ENCODE data around the gene AP2B1. TPM values are rescaled to one million over a fixed set of nuclear protein-coding genes. Genes with fewer than 3 reads are reported as not detected.
A peak's percentile ranks its signal among the peaks of the same experiment; 100 is the strongest.

Gene AP2B1
- total RNA-seq, 1 experiment from 2014 or later, result 195 TPM

DNA sequence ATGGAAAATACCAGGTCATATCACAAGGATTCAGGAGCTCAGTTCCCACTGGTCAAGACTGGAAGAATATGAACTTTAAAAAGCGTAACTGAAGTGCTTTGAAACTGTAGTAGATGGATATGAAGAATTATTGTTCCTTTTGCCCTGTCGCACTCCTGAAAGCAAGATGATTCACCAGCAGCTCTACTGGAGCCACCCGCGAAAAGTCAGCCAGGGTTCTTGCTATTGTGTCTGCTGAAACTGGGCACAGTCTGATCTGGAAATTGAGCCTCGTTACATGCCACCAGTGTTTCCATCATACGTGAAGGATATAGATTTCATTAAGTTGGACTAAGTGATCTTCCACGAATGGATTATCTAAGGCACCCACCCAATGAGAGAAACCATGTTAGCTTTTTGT lies 16.6 kb downstream of the AP2B1 start:
- H3K4me1 Mint-ChIP-seq, result no peaks in the 10 kb centered on the region
- POLR2A ChIA-PET, result interaction anchor here (0.5 kb wide), 1 partner anchor 1828 kb away, joined by 6 read pairs; no protein-coding TSS in a partner anchor
- CTCF ChIA-PET, result no interaction called here

DNA sequence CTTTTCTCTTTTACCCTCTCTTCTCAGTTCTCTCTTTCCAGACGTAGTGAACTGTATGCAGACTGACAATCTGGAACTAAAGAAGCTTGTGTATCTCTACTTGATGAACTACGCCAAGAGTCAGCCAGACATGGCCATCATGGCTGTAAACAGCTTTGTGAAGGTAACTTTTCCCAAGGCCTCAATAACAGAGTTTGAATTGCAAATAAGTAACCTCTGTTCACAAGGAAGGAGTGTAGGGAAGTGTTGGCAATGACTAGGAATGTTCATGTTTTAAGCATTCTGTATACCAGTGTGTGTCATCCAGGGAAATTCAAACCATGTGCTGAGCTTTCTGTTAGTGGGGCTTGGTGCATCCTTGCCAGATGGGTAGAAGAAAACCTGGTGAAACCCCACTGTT lies 18.6 kb downstream of the AP2B1 start:
- ATAC-seq (no peak), DNase-seq (ENCODE audit: low spot score) (no peak)
- ChIA-PET POLR2A (no interaction called here), CTCF (interaction anchor here (1.0 to 2.1 kb wide), 2 partner anchors 9 to 142 kb away, joined by 3 to 7 read pairs; no protein-coding TSS in a partner anchor)
- TF ChIP-seq NR1H2 (CRISPR knock-in tag; IDR thresholded peaks at IDR 0.05) (no peak), MYBL2 (CRISPR knock-in tag; IDR thresholded peaks at IDR 0.05) (no peak), ZNF263 (CRISPR knock-in tag; IDR thresholded peaks at IDR 0.05; ENCODE audit: low read depth) (no peak)
- TF ChIP-seq, protein P1, sequence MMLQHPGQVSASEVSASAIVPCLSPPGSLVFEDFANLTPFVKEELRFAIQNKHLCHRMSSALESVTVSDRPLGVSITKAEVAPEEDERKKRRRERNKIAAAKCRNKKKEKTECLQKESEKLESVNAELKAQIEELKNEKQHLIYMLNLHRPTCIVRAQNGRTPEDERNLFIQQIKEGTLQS (CRISPR knock-in tag; conservative IDR thresholded peaks at IDR 0.05), result no peak
- TF ChIP-seq, protein P2, sequence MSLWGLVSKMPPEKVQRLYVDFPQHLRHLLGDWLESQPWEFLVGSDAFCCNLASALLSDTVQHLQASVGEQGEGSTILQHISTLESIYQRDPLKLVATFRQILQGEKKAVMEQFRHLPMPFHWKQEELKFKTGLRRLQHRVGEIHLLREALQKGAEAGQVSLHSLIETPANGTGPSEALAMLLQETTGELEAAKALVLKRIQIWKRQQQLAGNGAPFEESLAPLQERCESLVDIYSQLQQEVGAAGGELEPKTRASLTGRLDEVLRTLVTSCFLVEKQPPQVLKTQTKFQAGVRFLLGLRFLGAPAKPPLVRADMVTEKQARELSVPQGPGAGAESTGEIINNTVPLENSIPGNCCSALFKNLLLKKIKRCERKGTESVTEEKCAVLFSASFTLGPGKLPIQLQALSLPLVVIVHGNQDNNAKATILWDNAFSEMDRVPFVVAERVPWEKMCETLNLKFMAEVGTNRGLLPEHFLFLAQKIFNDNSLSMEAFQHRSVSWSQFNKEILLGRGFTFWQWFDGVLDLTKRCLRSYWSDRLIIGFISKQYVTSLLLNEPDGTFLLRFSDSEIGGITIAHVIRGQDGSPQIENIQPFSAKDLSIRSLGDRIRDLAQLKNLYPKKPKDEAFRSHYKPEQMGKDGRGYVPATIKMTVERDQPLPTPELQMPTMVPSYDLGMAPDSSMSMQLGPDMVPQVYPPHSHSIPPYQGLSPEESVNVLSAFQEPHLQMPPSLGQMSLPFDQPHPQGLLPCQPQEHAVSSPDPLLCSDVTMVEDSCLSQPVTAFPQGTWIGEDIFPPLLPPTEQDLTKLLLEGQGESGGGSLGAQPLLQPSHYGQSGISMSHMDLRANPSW (CRISPR knock-in tag; conservative IDR thresholded peaks at IDR 0.05; ENCODE audit: low read depth), result no peak
- TF ChIP-seq, protein P3, sequence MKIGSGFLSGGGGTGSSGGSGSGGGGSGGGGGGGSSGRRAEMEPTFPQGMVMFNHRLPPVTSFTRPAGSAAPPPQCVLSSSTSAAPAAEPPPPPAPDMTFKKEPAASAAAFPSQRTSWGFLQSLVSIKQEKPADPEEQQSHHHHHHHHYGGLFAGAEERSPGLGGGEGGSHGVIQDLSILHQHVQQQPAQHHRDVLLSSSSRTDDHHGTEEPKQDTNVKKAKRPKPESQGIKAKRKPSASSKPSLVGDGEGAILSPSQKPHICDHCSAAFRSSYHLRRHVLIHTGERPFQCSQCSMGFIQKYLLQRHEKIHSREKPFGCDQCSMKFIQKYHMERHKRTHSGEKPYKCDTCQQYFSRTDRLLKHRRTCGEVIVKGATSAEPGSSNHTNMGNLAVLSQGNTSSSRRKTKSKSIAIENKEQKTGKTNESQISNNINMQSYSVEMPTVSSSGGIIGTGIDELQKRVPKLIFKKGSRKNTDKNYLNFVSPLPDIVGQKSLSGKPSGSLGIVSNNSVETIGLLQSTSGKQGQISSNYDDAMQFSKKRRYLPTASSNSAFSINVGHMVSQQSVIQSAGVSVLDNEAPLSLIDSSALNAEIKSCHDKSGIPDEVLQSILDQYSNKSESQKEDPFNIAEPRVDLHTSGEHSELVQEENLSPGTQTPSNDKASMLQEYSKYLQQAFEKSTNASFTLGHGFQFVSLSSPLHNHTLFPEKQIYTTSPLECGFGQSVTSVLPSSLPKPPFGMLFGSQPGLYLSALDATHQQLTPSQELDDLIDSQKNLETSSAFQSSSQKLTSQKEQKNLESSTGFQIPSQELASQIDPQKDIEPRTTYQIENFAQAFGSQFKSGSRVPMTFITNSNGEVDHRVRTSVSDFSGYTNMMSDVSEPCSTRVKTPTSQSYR (CRISPR knock-in tag; IDR thresholded peaks at IDR 0.05), result no peak
- TF ChIP-seq, protein P4, sequence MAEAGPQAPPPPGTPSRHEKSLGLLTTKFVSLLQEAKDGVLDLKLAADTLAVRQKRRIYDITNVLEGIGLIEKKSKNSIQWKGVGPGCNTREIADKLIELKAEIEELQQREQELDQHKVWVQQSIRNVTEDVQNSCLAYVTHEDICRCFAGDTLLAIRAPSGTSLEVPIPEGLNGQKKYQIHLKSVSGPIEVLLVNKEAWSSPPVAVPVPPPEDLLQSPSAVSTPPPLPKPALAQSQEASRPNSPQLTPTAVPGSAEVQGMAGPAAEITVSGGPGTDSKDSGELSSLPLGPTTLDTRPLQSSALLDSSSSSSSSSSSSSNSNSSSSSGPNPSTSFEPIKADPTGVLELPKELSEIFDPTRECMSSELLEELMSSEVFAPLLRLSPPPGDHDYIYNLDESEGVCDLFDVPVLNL (CRISPR knock-in tag; IDR thresholded peaks at IDR 0.05; ENCODE audit: borderline replicate concordance, low read depth), result no peak
- no peaks in the 10 kb centered on the region for H3K4me1 Mint-ChIP-seq
- H3K4me3 Mint-ChIP-seq, result no peak overlapping the region
- no peaks in the 10 kb centered on the region for H3K27me3 Mint-ChIP-seq (ENCODE audit: low read depth)
- peaks cover 50% of the 10 kb centered on the region for H3K36me3 Mint-ChIP-seq
- no peaks in the 10 kb centered on the region for H3K9me3 Mint-ChIP-seq
- H3K27ac Mint-ChIP-seq, result 0 out of 2 replicates have a peak overlapping the region, but pooled peaks have one; percentile 16

More for the DNA sequence above, 16.6 kb downstream of the AP2B1 start:
- Mint-ChIP-seq H3K9me3 (no peaks in the 10 kb centered on the region), H3K36me3 (peaks cover 53% of the 10 kb centered on the region), H3K27me3 (ENCODE audit: low read depth) (no peaks in the 10 kb centered on the region), H3K4me3 (no peak overlapping the region), H3K27ac (no peak overlapping the region)
- no peak for TF ChIP-seq MYBL2 (CRISPR knock-in tag; IDR thresholded peaks at IDR 0.05)
- TF ChIP-seq, protein P5, sequence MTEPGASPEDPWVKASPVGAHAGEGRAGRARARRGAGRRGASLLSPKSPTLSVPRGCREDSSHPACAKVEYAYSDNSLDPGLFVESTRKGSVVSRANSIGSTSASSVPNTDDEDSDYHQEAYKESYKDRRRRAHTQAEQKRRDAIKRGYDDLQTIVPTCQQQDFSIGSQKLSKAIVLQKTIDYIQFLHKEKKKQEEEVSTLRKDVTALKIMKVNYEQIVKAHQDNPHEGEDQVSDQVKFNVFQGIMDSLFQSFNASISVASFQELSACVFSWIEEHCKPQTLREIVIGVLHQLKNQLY (CRISPR knock-in tag; IDR thresholded peaks at IDR 0.05), result no peak
- ATAC-seq, result no peak
- no peak for DNase-seq (ENCODE audit: low spot score)

DNA sequence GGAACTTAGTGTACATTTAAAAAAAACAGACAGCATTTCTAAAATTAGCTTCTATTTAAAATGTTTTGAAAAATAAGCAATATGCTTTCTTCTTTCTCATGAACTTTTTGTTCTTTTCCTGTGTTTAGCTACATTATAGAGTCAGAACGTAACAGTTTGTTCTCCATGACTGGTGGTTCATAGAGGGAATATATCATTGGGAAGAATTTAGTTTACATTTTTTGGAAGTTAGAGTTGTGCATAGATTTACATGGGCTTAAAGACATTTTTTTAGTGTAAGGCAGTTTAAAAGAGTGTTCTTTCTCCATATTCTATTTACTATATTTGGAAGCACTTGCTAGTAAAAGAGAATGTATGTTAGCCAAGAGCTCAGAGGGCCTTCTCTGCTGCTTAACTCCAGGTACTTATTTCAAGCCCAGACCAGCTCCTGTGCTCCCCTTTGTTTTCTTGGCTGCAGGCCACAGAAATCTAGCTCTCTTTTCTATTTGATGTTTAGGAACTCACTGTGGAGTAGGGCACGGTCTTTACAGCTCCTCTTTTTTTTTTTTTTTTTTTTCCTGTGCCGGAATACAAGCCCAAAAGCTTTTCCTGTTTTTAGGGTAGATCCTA lies 20.2 kb downstream of the AP2B1 start:
- ATAC-seq (no peak), DNase-seq (ENCODE audit: low spot score) (no peak)
- H3K9me3 Mint-ChIP-seq, result no peaks in the 10 kb centered on the region
- no peak overlapping the region for H3K4me3 Mint-ChIP-seq
- POLR2A ChIA-PET, result interaction anchor here (0.7 kb wide), 1 partner anchor 202 kb away, joined by 4 read pairs; no protein-coding TSS in a partner anchor
- CTCF ChIA-PET, result interaction anchor here (0.6 to 2.4 kb wide), 5 partner anchors 11 to 144 kb away, joined by 3 to 17 read pairs (median 5); no protein-coding TSS in a partner anchor
- peaks cover 51% of the 10 kb centered on the region for H3K36me3 Mint-ChIP-seq
- no peak overlapping the region for H3K27ac Mint-ChIP-seq
- TF ChIP-seq, protein P6, sequence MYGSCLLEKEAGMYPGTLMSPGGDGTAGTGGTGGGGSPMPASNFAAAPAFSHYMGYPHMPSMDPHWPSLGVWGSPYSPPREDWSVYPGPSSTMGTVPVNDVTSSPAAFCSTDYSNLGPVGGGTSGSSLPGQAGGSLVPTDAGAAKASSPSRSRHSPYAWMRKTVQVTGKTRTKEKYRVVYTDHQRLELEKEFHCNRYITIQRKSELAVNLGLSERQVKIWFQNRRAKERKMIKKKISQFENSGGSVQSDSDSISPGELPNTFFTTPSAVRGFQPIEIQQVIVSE (CRISPR knock-in tag; IDR thresholded peaks at IDR 0.05; ENCODE audit: borderline replicate concordance), result no peak
- no peak for TF ChIP-seq ZNF396 (CRISPR knock-in tag; IDR thresholded peaks at IDR 0.05; ENCODE audit: borderline replicate concordance)
- no peak for TF ChIP-seq TCF7 (CRISPR knock-in tag; IDR thresholded peaks at IDR 0.05; ENCODE audit: low read depth)
- TF ChIP-seq, protein P7, sequence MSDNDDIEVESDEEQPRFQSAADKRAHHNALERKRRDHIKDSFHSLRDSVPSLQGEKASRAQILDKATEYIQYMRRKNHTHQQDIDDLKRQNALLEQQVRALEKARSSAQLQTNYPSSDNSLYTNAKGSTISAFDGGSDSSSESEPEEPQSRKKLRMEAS (CRISPR knock-in tag; IDR thresholded peaks at IDR 0.05), result no peak
- TF ChIP-seq, protein P4 (CRISPR knock-in tag; IDR thresholded peaks at IDR 0.05; ENCODE audit: borderline replicate concordance, low read depth), result no peak
- TF ChIP-seq ZNF263 (CRISPR knock-in tag; IDR thresholded peaks at IDR 0.05; ENCODE audit: low read depth), result no peak
- no peak for TF ChIP-seq NFE2L1 (CRISPR knock-in tag; IDR thresholded peaks at IDR 0.05)
- no peak for TF ChIP-seq RELA (CRISPR knock-in tag; IDR thresholded peaks at IDR 0.05; ENCODE audit: borderline replicate concordance)
- no peak for TF ChIP-seq ZNF121 (CRISPR knock-in tag; IDR thresholded peaks at IDR 0.05)
- no peak for TF ChIP-seq TEAD4 (CRISPR knock-in tag; IDR thresholded peaks at IDR 0.05)
- no peak for TF ChIP-seq NR1H2 (CRISPR knock-in tag; IDR thresholded peaks at IDR 0.05)
- no peak for TF ChIP-seq ZNF317 (CRISPR knock-in tag; IDR thresholded peaks at IDR 0.05; ENCODE audit: borderline replicate concordance, low read depth)
- TF ChIP-seq ZNF671 (CRISPR knock-in tag; IDR thresholded peaks at IDR 0.05), result no peak
- TF ChIP-seq CREB1 (CRISPR knock-in tag; IDR thresholded peaks at IDR 0.05), result no peak
- TF ChIP-seq EMX1 (CRISPR knock-in tag; IDR thresholded peaks at IDR 0.05), result no peak
- H3K4me1 Mint-ChIP-seq, result no peaks in the 10 kb centered on the region
- no peaks in the 10 kb centered on the region for H3K27me3 Mint-ChIP-seq (ENCODE audit: low read depth)
